Stomach smooth muscle (tissue), 2 donors: ENCODE data around the gene ABHD8.

Experiments used
- H3K27ac ChIP-seq: one replicate; pipeline ENCODE4 v1.7.0; 2013; ENCODE audit warnings: mild to moderate bottlenecking, low read length, inconsistent platforms
- H3K27me3 ChIP-seq, 2 donors: one replicate each; pipeline ENCODE4 v1.7.0; 2013; ENCODE audit warnings: low read length in 2 of 2; ENCODE audit not compliant: insufficient read depth in 2 of 2, control insufficient read depth in 1 of 2
- H3K36me3 ChIP-seq, 2 donors: one replicate each; pipeline ENCODE4 v1.7.0; 2013; ENCODE audit warnings: low read length in 2 of 2; ENCODE audit not compliant: control insufficient read depth in 2 of 2, insufficient read depth in 2 of 2
- H3K4me1 ChIP-seq: one replicate; pipeline ENCODE4 v1.7.0; 2013; ENCODE audit warnings: low read length; ENCODE audit not compliant: control insufficient read depth, insufficient read depth
- H3K4me3 ChIP-seq, 2 donors: one replicate each; pipeline ENCODE4 v1.7.0; 2013; ENCODE audit warnings: low read length in 2 of 2
- H3K9ac ChIP-seq, 2 donors: one replicate each; pipeline ENCODE4 v1.7.0; 2013; ENCODE audit warnings: low read length in 2 of 2, mild to moderate bottlenecking in 1 of 2
- H3K9me3 ChIP-seq, 2 donors: one replicate each; pipeline ENCODE4 v1.7.0; 2013; ENCODE audit warnings: low read length in 2 of 2; ENCODE audit not compliant: control insufficient read depth in 2 of 2
- donor health status: healthy.
- donor health status: Pancreatic carcinoma.

Gene ABHD8

GRCh38 chr19:17303167-17303939 is at the start of gene ABHD8:
TSS of gene ABHD8 (minus strand) at chr19:17303425. CDS start at chr19:17301616, 1,809 bp downstream.
- peaks cover 48% of the 10 kb centered on the region for H3K4me1 ChIP-seq
- peak within 1 kb of the TSS; percentile 90 for H3K27ac ChIP-seq
- peak within 1 kb of the TSS; percentile 73 to 81 for H3K9ac ChIP-seq
- no peaks in the 10 kb centered on the region for H3K9me3 ChIP-seq
- peaks cover 1 to 5% of the 10 kb centered on the region in 2 donors for H3K36me3 ChIP-seq
- peak within 1 kb of the TSS; percentile 75 to 82 for H3K4me3 ChIP-seq
- H3K27me3 ChIP-seq: no peaks in the 10 kb centered on the region

GRCh38 chr19:17352608-17353280 is 49.5 kb upstream of the ABHD8 start:
- H3K36me3 ChIP-seq: no peaks in the 10 kb centered on the region
- H3K9me3 ChIP-seq: no peaks in the 10 kb centered on the region
- peaks cover 13% of the 10 kb centered on the region for H3K4me1 ChIP-seq
- H3K4me3 ChIP-seq: no peak overlapping the region
- H3K9ac ChIP-seq: no peak overlapping the region
- peaks cover 0 to 4% of the 10 kb centered on the region in 2 donors for H3K27me3 ChIP-seq
- no peak overlapping the region for H3K27ac ChIP-seq

GRCh38 chr19:17351815-17352435 is 48.7 kb upstream of the ABHD8 start:
- H3K27ac ChIP-seq: no peak overlapping the region
- no peaks in the 10 kb centered on the region for H3K36me3 ChIP-seq
- H3K9me3 ChIP-seq: no peaks in the 10 kb centered on the region
- H3K9ac ChIP-seq: no peak overlapping the region
- H3K4me3 ChIP-seq: no peak overlapping the region
- H3K4me1 ChIP-seq: peaks cover 21% of the 10 kb centered on the region
- H3K27me3 ChIP-seq: peaks cover 0 to 4% of the 10 kb centered on the region in 2 donors

- Histone ChIP-seq H3K36me3 (no peaks in the 10 kb centered on the region), H3K27me3 (peaks cover 0 to 4% of the 10 kb centered on the region in 2 donors), H3K4me1 (peaks cover 27% of the 10 kb centered on the region), H3K27ac (peak overlapping the region; percentile 49), H3K9me3 (no peaks in the 10 kb centered on the region), H3K4me3 (no peak overlapping the region), H3K9ac (no peak overlapping the region)
Observed at GRCh38 chr19:17348700-17349099, 45.5 kb upstream of the ABHD8 start.

GRCh38 chr19:17347877-17348276 is 44.7 kb upstream of the ABHD8 start:
- Histone ChIP-seq H3K9me3 (no peaks in the 10 kb centered on the region), H3K9ac (no peak overlapping the region), H3K4me1 (peaks cover 27% of the 10 kb centered on the region), H3K27me3 (peaks cover 0 to 4% of the 10 kb centered on the region in 2 donors), H3K4me3 (no peak overlapping the region), H3K36me3 (no peaks in the 10 kb centered on the region), H3K27ac (peak overlapping the region; percentile 49)

- H3K27ac ChIP-seq: peak overlapping the region; percentile 49
- H3K4me3 ChIP-seq: no peak overlapping the region
- H3K27me3 ChIP-seq: peaks cover 0 to 4% of the 10 kb centered on the region in 2 donors
- H3K4me1 ChIP-seq: peaks cover 27% of the 10 kb centered on the region
- H3K9ac ChIP-seq: no peak overlapping the region
- H3K36me3 ChIP-seq: no peaks in the 10 kb centered on the region
- H3K9me3 ChIP-seq: no peaks in the 10 kb centered on the region
Observed at GRCh38 chr19:17347361-17347760, 44.1 kb upstream of the ABHD8 start.

GRCh38 chr19:17346109-17346671 is 43.0 kb upstream of the ABHD8 start:
- H3K27me3 ChIP-seq: peaks cover 0 to 4% of the 10 kb centered on the region in 2 donors
- H3K4me3 ChIP-seq: peak overlapping the region in 1 of 2 donors; percentile 29
- no peak overlapping the region for H3K9ac ChIP-seq
- H3K36me3 ChIP-seq: no peaks in the 10 kb centered on the region
- no peak overlapping the region for H3K27ac ChIP-seq
- peaks cover 24% of the 10 kb centered on the region for H3K4me1 ChIP-seq
- no peaks in the 10 kb centered on the region for H3K9me3 ChIP-seq

GRCh38 chr19:17341845-17342244 is 38.6 kb upstream of the ABHD8 start:
- Histone ChIP-seq H3K4me3 (no peak overlapping the region), H3K9ac (no peak overlapping the region), H3K4me1 (peaks cover 16% of the 10 kb centered on the region), H3K36me3 (no peaks in the 10 kb centered on the region), H3K27me3 (no peaks in the 10 kb centered on the region), H3K27ac (no peak overlapping the region), H3K9me3 (no peaks in the 10 kb centered on the region)

GRCh38 chr19:17341386-17341785 is 38.2 kb upstream of the ABHD8 start:
- Histone ChIP-seq H3K9ac (no peak overlapping the region), H3K4me3 (no peak overlapping the region), H3K27me3 (no peaks in the 10 kb centered on the region), H3K36me3 (no peaks in the 10 kb centered on the region), H3K4me1 (peaks cover 18% of the 10 kb centered on the region), H3K27ac (no peak overlapping the region), H3K9me3 (no peaks in the 10 kb centered on the region)

GRCh38 chr19:17340871-17341357 is 37.7 kb upstream of the ABHD8 start:
- no peak overlapping the region for H3K9ac ChIP-seq
- peaks cover 13% of the 10 kb centered on the region for H3K4me1 ChIP-seq
- no peak overlapping the region for H3K27ac ChIP-seq
- H3K9me3 ChIP-seq: no peaks in the 10 kb centered on the region
- H3K36me3 ChIP-seq: no peaks in the 10 kb centered on the region
- H3K4me3 ChIP-seq: no peak overlapping the region
- no peaks in the 10 kb centered on the region for H3K27me3 ChIP-seq
